Transverse colon (tissue), 4 donors: ENCODE data around the gene CDA. TPM values are rescaled to one million over a fixed set of nuclear protein-coding genes. Genes with fewer than 3 reads are reported as not detected.

Experiments
- DNase-seq: peaks from one replicate; pipeline ENCODE4 v3.0.0-alpha.2; 2019
- H3K27ac ChIP-seq, 4 donors: fragments of 200-600 bp; sonication (generic); 2 replicates each; pipeline ENCODE4 v1.5.1; 2016 to 2018; ENCODE audit warnings: inconsistent platforms in 4 of 4
- H3K27me3 ChIP-seq: fragments of 200-600 bp; sonication (generic); 2 replicates; pipeline ENCODE4 v1.5.1; 2017; ENCODE audit warnings: inconsistent platforms
- H3K36me3 ChIP-seq, 4 donors: fragments of 200-600 bp; sonication (generic); 2 replicates each; pipeline ENCODE4 v1.5.1; 2017 to 2019; ENCODE audit warnings: inconsistent platforms in 4 of 4
- H3K4me1 ChIP-seq, 4 donors: fragments of 200-600 bp; sonication (generic); 2 replicates each; pipeline ENCODE4 v1.5.1; 2017 to 2020; ENCODE audit warnings: inconsistent platforms in 4 of 4
- H3K4me3 ChIP-seq, 4 donors: fragments of 200-600 bp; sonication (generic); 1 replicate in 1 of 4; 2 replicates in 3 of 4; pipeline versions ENCODE4 v1.5.1 to v1.6.1; 2017 to 2019; ENCODE audit warnings: inconsistent platforms in 4 of 4
- H3K9me3 ChIP-seq, 2 donors: fragments of 200-600 bp; sonication (generic); 2 replicates each; pipeline ENCODE4 v1.5.1; 2017 to 2019; ENCODE audit warnings: inconsistent platforms in 2 of 2
- CTCF ChIP-seq, 5 experiments: fragments of 200-600 bp in 3 of 5; fragments of 450-650 bp in 2 of 5; sonication (generic) in 3 of 5; IDR thresholded peaks; 1 replicate in 2 of 5; 2 replicates in 3 of 5; pipeline ENCODE4 v1.5.1; 2016 to 2017; ENCODE audit warnings: antibody characterized with exemption in 5 of 5, inconsistent platforms in 3 of 5, mild to moderate bottlenecking in 2 of 5, moderate library complexity in 1 of 5
- EP300 ChIP-seq: sonication (generic); formaldehyde crosslinking; IDR thresholded peaks from one replicate; pipeline ENCODE4 v1.6.1; 2017; ENCODE audit warnings: antibody characterized with exemption, low read depth
- POLR2A ChIP-seq: fragments of 450-650 bp; IDR thresholded peaks from one replicate; pipeline ENCODE4 v1.6.1; 2016; ENCODE audit warnings: antibody characterized with exemption, mild to moderate bottlenecking, moderate library complexity
- POLR2AphosphoS5 ChIP-seq, 3 donors: sonication (generic); formaldehyde crosslinking; IDR thresholded peaks; one replicate each; pipeline ENCODE4 v1.6.1; 2016; ENCODE audit warnings: antibody characterized with exemption in 3 of 3
- WGBS, 2 donors: methylation state at CpG; one replicate each; pipeline ENCODE4 v1.1.5; 2018; ENCODE audit warnings: low coverage in 1 of 2; 5-methylcytosine and 5-hydroxymethylcytosine counted together
- in situ Hi-C, 4 donors: fragments of 200-750 bp; cut with MboI; loops; one replicate each; pipeline versions ENCODE4 v1.15.0 to v1.15.1; 2017; ENCODE audit warnings: low sequenced_read_pairs in 3 of 4, low pct_ligation_motif_present in 1 of 4, low pct_unique_long_range_greater_than_20kb in 1 of 4
- intact Hi-C: fragments of 100-400 bp; cut with DNase I; formaldehyde crosslinking; loops from one replicate; pipeline ENCODE4 v1.15.1; 2023; ENCODE audit warnings: low total_unique reads
- total RNA-seq, 4 donors: library from RNA; depleted of rRNA; stranded (reverse); fragments of >200 nt; gene quantifications; one replicate each; pipeline ENCODE4 v1.1.0, GENCODE V29; 2016

CDA gene
- total RNA-seq, 4 donors from 2014 or later, result 39.7 to 50.5 (median 43.1) TPM; not detected in 1

- Histone ChIP-seq H3K36me3 (no peaks in the 10 kb centered on the region), H3K4me3 (no peak overlapping the region), H3K4me1 (no peaks in the 10 kb centered on the region), H3K27ac (no peak overlapping the region), H3K9me3 (no peaks in the 10 kb centered on the region), H3K27me3 (peaks cover 8% of the 10 kb centered on the region)
- no peak for TF ChIP-seq CTCF (IDR thresholded peaks at IDR 0.05)
- no peak for TF ChIP-seq EP300
- no peak for TF ChIP-seq POLR2AphosphoS5 (IDR thresholded peaks at IDR 0.05)
- no peak for TF ChIP-seq POLR2A
- in situ Hi-C loops (no loop called here), intact Hi-C loops (no loop called here)
- 66 to 74% methylated on average over 9 to 13 of the region's 13 CpGs for WGBS, 2 donors
- no peak for DNase-seq
These were observed 10.0 kb upstream of the CDA start for GRCh38 chr1:20578721-20579395.

GRCh38 chr1:20584890-20585289 lies 4.0 kb upstream of the CDA start:
- in situ Hi-C loops (loop anchor here in 1 of 4 donors (5.0 kb wide), 1 partner anchor 52 kb away; no protein-coding TSS in a partner anchor), intact Hi-C loops (no loop called here)
- Histone ChIP-seq H3K27me3 (peaks cover 18% of the 10 kb centered on the region), H3K27ac (no peak overlapping the region), H3K9me3 (no peaks in the 10 kb centered on the region), H3K4me1 (peaks cover 0 to 13% (median 8%) of the 10 kb centered on the region in 4 donors), H3K4me3 (no peak overlapping the region), H3K36me3 (no peaks in the 10 kb centered on the region)
- 68% methylated on average over 2 of the region's 2 CpGs; no CpG with 5 or more reads in 1 of the 2 donors for WGBS, 2 donors
- no peak for DNase-seq
- TF ChIP-seq POLR2AphosphoS5 (IDR thresholded peaks at IDR 0.05) (no peak), CTCF (IDR thresholded peaks at IDR 0.05) (no peak), POLR2A (no peak), EP300 (no peak)

- WGBS, 2 donors, result 55% methylated on average over 8 of the region's 10 CpGs; no CpG with 5 or more reads in 1 of the 2 donors
- peak; percentile 40 for DNase-seq
- peaks cover 33% of the 10 kb centered on the region for H3K27me3 ChIP-seq
- peaks cover 0 to 16% (median 10%) of the 10 kb centered on the region in 4 donors for H3K4me1 ChIP-seq
- H3K36me3 ChIP-seq, result no peaks in the 10 kb centered on the region
- H3K4me3 ChIP-seq, result no peak overlapping the region
- intact Hi-C loops, result no loop called here
- in situ Hi-C loops, result no loop called here
- H3K9me3 ChIP-seq, result no peaks in the 10 kb centered on the region
- peak overlapping the region in 1 of 4 donors; percentile 34 for H3K27ac ChIP-seq
- TF ChIP-seq EP300 (no peak), POLR2A (no peak), CTCF (IDR thresholded peaks at IDR 0.05) (no peak), POLR2AphosphoS5 (IDR thresholded peaks at IDR 0.05) (no peak)
These were observed 1.8 kb upstream of the CDA start for GRCh38 chr1:20586953-20587660.

GRCh38 chr1:20587661-20588053 lies 1.2 kb upstream of the CDA start:
- peak; percentile 28 for DNase-seq
- H3K4me1 ChIP-seq, result peaks cover 0 to 16% (median 10%) of the 10 kb centered on the region in 4 donors
- TF ChIP-seq POLR2AphosphoS5 (IDR thresholded peaks at IDR 0.05) (peak in 1 of 3 donors; percentile 26), EP300 (no peak)
- H3K27me3 ChIP-seq, result peaks cover 33% of the 10 kb centered on the region
- WGBS, 2 donors, result 33 to 45% methylated on average over 2 of the region's 2 CpGs
- intact Hi-C loops, result no loop called here
- no peaks in the 10 kb centered on the region for H3K9me3 ChIP-seq
- no peaks in the 10 kb centered on the region for H3K36me3 ChIP-seq
- no peak overlapping the region for H3K4me3 ChIP-seq
- peak overlapping the region in 1 of 4 donors; percentile 34 for H3K27ac ChIP-seq
- in situ Hi-C loops, result no loop called here
